Fibroblast of pulmonary artery (primary cell): ENCODE data around the gene SLC30A7.
"Not testable (repeated sequence)": the region's sequence is repeated elsewhere in the genome, so short reads cannot be mapped to it uniquely, and the experiment has no call there.

Experiments used
- DNase-seq: peaks from one replicate; pipeline ENCODE4 v3.0.0-alpha.2; 2010; ENCODE audit warnings: low read depth
- H3K4me3 ChIP-seq: replicated peaks from 2 replicates; pipeline ENCODE4 v1.5.1; 2011; ENCODE audit warnings: low read depth, mild to moderate bottlenecking, control low read depth, low read length, moderate library complexity
- CTCF ChIP-seq: IDR thresholded peaks from 2 replicates; pipeline ENCODE4 v1.5.1; 2011; ENCODE audit warnings: mild to moderate bottlenecking, control low read depth, low read length, inconsistent platforms; ENCODE audit errors: missing control alignments

SLC30A7 gene

DNA sequence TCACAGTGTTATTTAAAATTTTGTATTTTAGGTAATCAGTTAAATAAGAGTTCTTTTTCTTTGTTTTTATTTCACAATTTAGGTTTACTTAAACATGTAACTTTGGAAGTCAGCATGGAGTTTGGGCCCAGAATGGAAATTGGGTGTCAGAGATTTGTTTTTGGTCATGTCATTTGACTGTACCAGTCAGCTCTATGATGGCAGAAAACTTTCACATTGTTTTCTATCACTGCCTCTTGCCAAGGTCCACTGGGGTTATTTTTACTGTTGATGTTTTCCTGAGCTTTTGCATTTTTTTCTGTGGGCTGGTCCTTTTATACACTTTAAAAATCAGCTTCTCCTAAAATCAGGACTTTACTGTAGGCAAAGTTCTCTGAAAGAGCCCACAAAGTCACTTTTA is 54.4 kb downstream of the SLC30A7 start:
- no peak for DNase-seq
- H3K4me3 ChIP-seq = no peak overlapping the region

GRCh38 chr1:100950781-100951180 is 54.9 kb downstream of the SLC30A7 start:
- no peak for TF ChIP-seq CTCF
- H3K4me3 ChIP-seq = no peak overlapping the region
- peak; percentile 34 for DNase-seq

More for the DNA sequence above, 54.4 kb downstream of the SLC30A7 start:
- TF ChIP-seq CTCF = no peak

GRCh38 chr1:100952104-100952745 is 56.3 kb downstream of the SLC30A7 start:
- no peak for TF ChIP-seq CTCF
- no peak overlapping the region for H3K4me3 ChIP-seq
- no peak for DNase-seq

- DNase-seq, H3K4me3 ChIP-seq: not testable (repeated sequence)
Observed at GRCh38 chr1:100952970-100953369, 57.1 kb downstream of the SLC30A7 start.

- H3K4me3 ChIP-seq = no peak overlapping the region
- TF ChIP-seq CTCF = no peak
Observed at GRCh38 chr1:100953960-100954730, 58.3 kb downstream of the SLC30A7 start.

DNA sequence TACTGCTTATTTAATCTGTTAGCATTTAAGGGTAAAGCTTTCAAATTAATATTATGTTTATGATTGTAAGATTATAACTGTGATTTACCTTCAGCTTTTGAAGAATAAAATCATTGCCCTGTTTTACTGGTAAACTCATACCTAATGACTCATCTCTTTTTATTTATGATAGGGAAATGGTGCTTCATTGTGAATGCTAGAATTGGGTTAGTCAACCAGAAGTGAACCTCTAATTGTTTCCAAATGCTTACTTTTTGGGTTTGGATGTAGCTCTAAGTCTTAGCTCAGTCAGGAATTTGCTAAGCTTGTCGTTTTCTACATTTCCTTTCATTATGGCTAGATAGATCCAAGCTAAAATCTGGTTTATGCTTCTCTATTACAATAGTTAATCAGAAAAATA is 59.4 kb downstream of the SLC30A7 start:
- DNase-seq = peak; percentile 73

More at GRCh38 chr1:100953960-100954730, 58.3 kb downstream of the SLC30A7 start:
- no peak for DNase-seq

More for the DNA sequence above, 59.4 kb downstream of the SLC30A7 start:
- no peak overlapping the region for H3K4me3 ChIP-seq
- no peak for TF ChIP-seq CTCF
